ENCODE results near the gene CP.

DNA sequence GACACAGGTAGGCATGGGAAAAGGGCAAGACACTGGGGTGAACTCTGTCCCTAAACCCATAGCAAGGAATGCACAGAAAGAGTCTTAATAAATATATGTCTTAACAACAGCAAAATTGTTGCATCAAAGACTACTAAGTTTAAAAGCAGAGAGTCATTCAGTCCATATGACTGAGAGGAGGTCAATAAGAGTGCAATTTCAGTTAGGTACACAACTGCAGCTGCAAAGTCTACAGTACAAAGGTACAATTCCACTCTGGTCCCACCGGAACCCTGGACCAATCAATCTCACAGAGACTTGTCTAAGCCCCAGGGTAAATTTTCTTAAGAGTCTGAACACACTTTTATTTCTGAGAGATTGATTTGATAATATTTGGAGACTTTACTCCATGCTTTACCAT, 6.9 kb downstream of the CP start:
- TF ChIP-seq CTCF (IDR thresholded peaks at IDR 0.05) = no peak
- no peak for TF ChIP-seq POLR2A (IDR thresholded peaks at IDR 0.05)
